Limb (tissue), 2 donors: ENCODE results near the gene CMIP.

ENCODE experiments used
- DNase-seq, 2 donors: peaks; one replicate each; pipeline ENCODE4 v3.0.0-alpha.2; 2016; ENCODE audit errors: extremely low spot score in 2 of 2

CMIP gene

GRCh38 chr16:81618661-81619060 lies 174.1 kb downstream of the CMIP start:
- DNase-seq = no peak

- DNase-seq = no peak
These were observed 175.4 kb downstream of the CMIP start for GRCh38 chr16:81620029-81620428.

- DNase-seq = no peak
These were observed 176.2 kb downstream of the CMIP start for GRCh38 chr16:81620796-81621195.

- no peak for DNase-seq
These were observed 176.9 kb downstream of the CMIP start for GRCh38 chr16:81621496-81621895.

GRCh38 chr16:81623365-81624102 lies 178.9 kb downstream of the CMIP start:
- no peak for DNase-seq

- DNase-seq = no peak
These were observed 179.8 kb downstream of the CMIP start for GRCh38 chr16:81624403-81624759.

- DNase-seq = no peak
These were observed 180.3 kb downstream of the CMIP start for GRCh38 chr16:81624760-81625543.

GRCh38 chr16:81625544-81626153 lies 181.0 kb downstream of the CMIP start:
- no peak for DNase-seq

- no peak for DNase-seq
These were observed 181.6 kb downstream of the CMIP start for GRCh38 chr16:81626181-81626674.

- DNase-seq = no peak
These were observed 182.4 kb downstream of the CMIP start for GRCh38 chr16:81627024-81627423.

GRCh38 chr16:81627729-81628244 lies 183.2 kb downstream of the CMIP start:
- DNase-seq = no peak

- DNase-seq = no peak
These were observed 184.6 kb downstream of the CMIP start for GRCh38 chr16:81629034-81629802.

GRCh38 chr16:81629896-81630634 lies 185.5 kb downstream of the CMIP start:
- no peak for DNase-seq

GRCh38 chr16:81630635-81631031 lies 186.0 kb downstream of the CMIP start:
- DNase-seq = no peak

- DNase-seq = no peak
These were observed 188.0 kb downstream of the CMIP start for GRCh38 chr16:81632392-81633146.

GRCh38 chr16:81633147-81633619 lies 188.6 kb downstream of the CMIP start:
- no peak for DNase-seq

GRCh38 chr16:81633680-81634379 lies 189.2 kb downstream of the CMIP start:
- DNase-seq = no peak

- no peak for DNase-seq
These were observed 189.9 kb downstream of the CMIP start for GRCh38 chr16:81634380-81635062.
